Common myeloid progenitor, CD34-positive (primary cell): ENCODE measurements around the gene EMP1.

ENCODE experiments used
- CTCF ChIA-PET: fragments of 350-600 bp; sonication (Branson Sonifier 250); formaldehyde crosslinking; loops from one replicate; lab custom pipeline; 2021; ENCODE audit warnings: antibody characterized with exemption; lab: Charles Lee
- POLR2A ChIA-PET: fragments of 350-600 bp; sonication (Branson Sonifier 250); formaldehyde crosslinking; loops from one replicate; lab custom pipeline; 2021; ENCODE audit warnings: antibody characterized with exemption; lab: Charles Lee
- DNase-seq, 3 donors: peaks; one replicate each; pipeline versions ENCODE4 v3.0.0 to v3.0.0-alpha.2; 2013
- H3K27ac ChIP-seq, 2 experiments: 1 replicate in 1 of 2; 2 replicates in 1 of 2; pipeline ENCODE4 v1.7.0; 2013; ENCODE audit warnings: inconsistent platforms in 2 of 2, low read length in 2 of 2, mild to moderate bottlenecking in 2 of 2, low read depth in 1 of 2, moderate library complexity in 1 of 2; ENCODE audit not compliant: severe bottlenecking in 2 of 2, insufficient read depth in 1 of 2, poor library complexity in 1 of 2
- H3K27me3 ChIP-seq, 5 experiments: replicated peaks in 2 of 5; 1 replicate in 3 of 5; 2 replicates in 2 of 5; pipeline versions ENCODE4 v1.6.1 to v1.7.0; 2013; ENCODE audit warnings: low read length in 4 of 5, mild to moderate bottlenecking in 2 of 5, moderate library complexity in 2 of 5, inconsistent platforms in 1 of 5; ENCODE audit not compliant: insufficient read depth in 5 of 5, control insufficient read depth in 4 of 5
- H3K36me3 ChIP-seq, 4 experiments: 1 replicate in 2 of 4; 2 replicates in 2 of 4; pipeline versions ENCODE4 v1.6.1 to v1.7.0; 2013; ENCODE audit warnings: low read length in 3 of 4, control low read depth in 1 of 4, mild to moderate bottlenecking in 1 of 4; ENCODE audit not compliant: control insufficient read depth in 4 of 4, insufficient read depth in 4 of 4
- H3K4me1 ChIP-seq, 4 experiments: 1 replicate in 3 of 4; 2 replicates in 1 of 4; pipeline versions ENCODE4 v1.6.1 to v1.7.1; 2013; ENCODE audit warnings: low read length in 3 of 4, mild to moderate bottlenecking in 3 of 4, control low read depth in 1 of 4, inconsistent platforms in 1 of 4, moderate library complexity in 1 of 4; ENCODE audit not compliant: control insufficient read depth in 4 of 4, insufficient read depth in 4 of 4; ENCODE audit errors: control extremely low read depth in 1 of 4
- H3K4me3 ChIP-seq, 7 experiments: 1 replicate in 4 of 7; 2 replicates in 3 of 7; pipeline versions ENCODE4 v1.5.1 to v1.7.0; 2013; ENCODE audit warnings: mild to moderate bottlenecking in 7 of 7, low read length in 6 of 7, moderate library complexity in 6 of 7, inconsistent platforms in 2 of 7, low read depth in 2 of 7, control low read depth in 1 of 7; ENCODE audit not compliant: insufficient read depth in 4 of 7, control insufficient read depth in 1 of 7; ENCODE audit errors: extremely low read depth in 1 of 7
- H3K9me3 ChIP-seq, 5 experiments: 1 replicate in 4 of 5; 2 replicates in 1 of 5; pipeline versions ENCODE4 v1.6.1 to v1.7.1; 2013; ENCODE audit warnings: low read length in 4 of 5, mild to moderate bottlenecking in 2 of 5, inconsistent platforms in 1 of 5, low read depth in 1 of 5, moderate library complexity in 1 of 5; ENCODE audit not compliant: control insufficient read depth in 4 of 5, insufficient read depth in 2 of 5; ENCODE audit errors: control extremely low read depth in 1 of 5
- WGBS: methylation state at CpG from one replicate; pipeline ENCODE4 v1.1.5; 2013; ENCODE audit not compliant: insufficient coverage; 5-methylcytosine and 5-hydroxymethylcytosine counted together

Gene EMP1

GRCh38 chr12:13195250-13195649 is 1.3 kb upstream of the EMP1 start:
- no peak overlapping the region for H3K27ac ChIP-seq
- ChIA-PET POLR2A (interaction anchor here (3.2 kb wide), 1 partner anchor 15 kb away, joined by 12 read pairs; no protein-coding TSS in a partner anchor), CTCF (interaction anchor here (0.6 to 1.9 kb wide), 6 partner anchors 8 to 202 kb away, joined by 3 to 9 read pairs (median 4); no protein-coding TSS in a partner anchor)
- WGBS = 100% methylated on average over 4 of the region's 4 CpGs
- H3K4me3 ChIP-seq = no peak overlapping the region
- no peaks in the 10 kb centered on the region for H3K9me3 ChIP-seq
- H3K36me3 ChIP-seq = no peaks in the 10 kb centered on the region
- no peaks in the 10 kb centered on the region for H3K27me3 ChIP-seq
- H3K4me1 ChIP-seq = peaks cover 13 to 63% (median 52%) of the 10 kb centered on the region in 4 experiments
- no peak for DNase-seq

GRCh38 chr12:13195785-13196129 is 769 bp upstream of the EMP1 start:
- no peak for DNase-seq
- WGBS = 14% methylated on average over 1 of the region's 1 CpG
- Histone ChIP-seq H3K4me1 (peaks cover 18 to 68% (median 57%) of the 10 kb centered on the region in 4 experiments), H3K4me3 (peak overlapping the region in 3 of 7 experiments; percentile 67 to 95 (median 75)), H3K27me3 (no peaks in the 10 kb centered on the region), H3K36me3 (no peaks in the 10 kb centered on the region), H3K27ac (peak overlapping the region; percentile 22 to 85), H3K9me3 (no peaks in the 10 kb centered on the region)
- CTCF ChIA-PET = interaction anchor here (0.6 to 1.9 kb wide), 10 partner anchors 9 to 203 kb away, joined by 3 to 9 read pairs (median 4); no protein-coding TSS in a partner anchor
- POLR2A ChIA-PET = interaction anchor here (3.2 kb wide), 1 partner anchor 15 kb away, joined by 12 read pairs; no protein-coding TSS in a partner anchor

GRCh38 chr12:13197032-13197431 is 506 bp downstream of the EMP1 start:
- no peaks in the 10 kb centered on the region for H3K36me3 ChIP-seq
- H3K27ac ChIP-seq = peak overlapping the region; percentile 18 to 85
- 53% methylated on average over 4 of the region's 7 CpGs for WGBS
- ChIA-PET POLR2A (interaction anchor here (3.2 kb wide), 1 partner anchor 17 kb away, joined by 12 read pairs; no protein-coding TSS in a partner anchor), CTCF (interaction anchor here (1.0 to 1.9 kb wide), 5 partner anchors 17 to 102 kb away, joined by 3 to 9 read pairs (median 3); no protein-coding TSS in a partner anchor)
- H3K4me1 ChIP-seq = peaks cover 19 to 81% (median 70%) of the 10 kb centered on the region in 4 experiments
- no peaks in the 10 kb centered on the region for H3K9me3 ChIP-seq
- no peak for DNase-seq
- H3K27me3 ChIP-seq = no peaks in the 10 kb centered on the region
- peak overlapping the region; percentile 16 to 95 (median 72) for H3K4me3 ChIP-seq

GRCh38 chr12:13197526-13198143 is 1.1 kb downstream of the EMP1 start:
- H3K4me3 ChIP-seq = peak overlapping the region in 5 of 7 experiments; percentile 67 to 95 (median 75)
- POLR2A ChIA-PET = interaction anchor here (3.2 kb wide), 1 partner anchor 17 kb away, joined by 12 read pairs; no protein-coding TSS in a partner anchor
- no peaks in the 10 kb centered on the region for H3K9me3 ChIP-seq
- no peak for DNase-seq
- peaks cover 21 to 87% (median 76%) of the 10 kb centered on the region in 4 experiments for H3K4me1 ChIP-seq
- H3K27me3 ChIP-seq = no peaks in the 10 kb centered on the region
- CTCF ChIA-PET = interaction anchor here (0.7 to 1.0 kb wide), 4 partner anchors 14 to 212 kb away, joined by 3 to 4 read pairs (median 3); no protein-coding TSS in a partner anchor
- 53% methylated on average over 7 of the region's 9 CpGs for WGBS
- H3K36me3 ChIP-seq = no peaks in the 10 kb centered on the region
- no peak overlapping the region for H3K27ac ChIP-seq

GRCh38 chr12:13198241-13198640 is 1.7 kb downstream of the EMP1 start:
- Histone ChIP-seq H3K4me1 (peaks cover 21 to 92% (median 82%) of the 10 kb centered on the region in 4 experiments), H3K27ac (no peak overlapping the region), H3K36me3 (no peaks in the 10 kb centered on the region), H3K9me3 (no peaks in the 10 kb centered on the region), H3K27me3 (no peaks in the 10 kb centered on the region), H3K4me3 (peak overlapping the region in 5 of 7 experiments; percentile 67 to 95 (median 75))
- POLR2A ChIA-PET = interaction anchor here (3.2 kb wide), 1 partner anchor 18 kb away, joined by 12 read pairs; no protein-coding TSS in a partner anchor
- CTCF ChIA-PET = interaction anchor here (0.7 to 1.0 kb wide), 4 partner anchors 14 to 213 kb away, joined by 3 to 4 read pairs (median 3); no protein-coding TSS in a partner anchor
- WGBS = 56% methylated on average over 1 of the region's 4 CpGs
- no peak for DNase-seq

GRCh38 chr12:13198876-13199275 is 2.4 kb downstream of the EMP1 start:
- Histone ChIP-seq H3K9me3 (no peaks in the 10 kb centered on the region), H3K4me1 (peaks cover 21 to 92% (median 83%) of the 10 kb centered on the region in 4 experiments), H3K4me3 (peak overlapping the region in 5 of 7 experiments; percentile 33 to 95 (median 67)), H3K36me3 (peaks cover 0 to 5% (median 0%) of the 10 kb centered on the region in 4 experiments), H3K27ac (peak overlapping the region in 1 of 2 experiments; percentile 44), H3K27me3 (no peaks in the 10 kb centered on the region)
- ChIA-PET POLR2A (no interaction called here), CTCF (interaction anchor here (0.9 to 4.6 kb wide), 5 partner anchors 10 to 98 kb away, joined by 3 to 35 read pairs (median 4); partner anchors contain the start of gene GSG1)
- no peak for DNase-seq
- WGBS = 38% methylated on average over 2 of the region's 7 CpGs
